Neural crest cell (in vitro differentiated cells): ENCODE data around the gene HIGD2A. TPM values are rescaled to one million over a fixed set of nuclear protein-coding genes. Genes with fewer than 3 reads are reported as not detected.

Experiments
- DNase-seq: peaks from one replicate; pipeline ENCODE4 v3.0.0; 2021; ENCODE audit warnings: low read depth, mixed read lengths, low spot score
- H3K27ac Mint-ChIP-seq: one replicate; pipeline ENCODE4 v1.8.0; 2021; ENCODE audit warnings: mild to moderate bottlenecking, mixed read lengths; ENCODE audit not compliant: unreplicated experiment
- H3K27me3 Mint-ChIP-seq: 2 replicates; pipeline ENCODE4 v1.8.0; 2021; ENCODE audit warnings: low read depth, mild to moderate bottlenecking, mixed read lengths
- H3K36me3 Mint-ChIP-seq: 2 replicates; pipeline ENCODE4 v1.8.0; 2021; ENCODE audit warnings: low read depth, mild to moderate bottlenecking, mixed read lengths
- H3K4me1 Mint-ChIP-seq: 2 replicates; pipeline ENCODE4 v1.8.0; 2021; ENCODE audit warnings: mixed read lengths
- H3K4me3 Mint-ChIP-seq: one replicate; pipeline ENCODE4 v1.8.0; 2021; ENCODE audit warnings: mild to moderate bottlenecking, mixed read lengths
- H3K9me3 Mint-ChIP-seq: 2 replicates; pipeline ENCODE4 v1.8.0; 2021; ENCODE audit warnings: mixed read lengths
- long read RNA-seq: library from polyadenylated mRNA; unstranded; transcript quantifications from one replicate; pipeline ENCODE4 v2.0.0, GENCODE V29; 2020
- total RNA-seq: library from RNA; stranded (reverse); gene quantifications from 2 replicates; pipeline ENCODE4 v1.2.1, GENCODE V29; 2021
- TF ChIP-seq, protein P1 (sequence below): fragments of 200-600 bp; sonication (generic); conservative IDR thresholded peaks from 2 replicates; pipeline ENCODE4 v1.5.0; 2021; ENCODE audit warnings: antibody characterized with exemption, mild to moderate bottlenecking

HIGD2A gene, protein sequence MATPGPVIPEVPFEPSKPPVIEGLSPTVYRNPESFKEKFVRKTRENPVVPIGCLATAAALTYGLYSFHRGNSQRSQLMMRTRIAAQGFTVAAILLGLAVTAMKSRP
- total RNA-seq, result 91.2 and 92.5 TPM in 2 replicates
- long read RNA-seq, transcript HIGD2A-201 (2 exons, 668 nt), result major isoform, 7 of 7 reads
- long read RNA-seq, partial matches to known transcripts, result 0 of 7 reads
- long read RNA-seq, other reads (novel, unspliced or antisense), result 0 of 7 reads

DNA sequence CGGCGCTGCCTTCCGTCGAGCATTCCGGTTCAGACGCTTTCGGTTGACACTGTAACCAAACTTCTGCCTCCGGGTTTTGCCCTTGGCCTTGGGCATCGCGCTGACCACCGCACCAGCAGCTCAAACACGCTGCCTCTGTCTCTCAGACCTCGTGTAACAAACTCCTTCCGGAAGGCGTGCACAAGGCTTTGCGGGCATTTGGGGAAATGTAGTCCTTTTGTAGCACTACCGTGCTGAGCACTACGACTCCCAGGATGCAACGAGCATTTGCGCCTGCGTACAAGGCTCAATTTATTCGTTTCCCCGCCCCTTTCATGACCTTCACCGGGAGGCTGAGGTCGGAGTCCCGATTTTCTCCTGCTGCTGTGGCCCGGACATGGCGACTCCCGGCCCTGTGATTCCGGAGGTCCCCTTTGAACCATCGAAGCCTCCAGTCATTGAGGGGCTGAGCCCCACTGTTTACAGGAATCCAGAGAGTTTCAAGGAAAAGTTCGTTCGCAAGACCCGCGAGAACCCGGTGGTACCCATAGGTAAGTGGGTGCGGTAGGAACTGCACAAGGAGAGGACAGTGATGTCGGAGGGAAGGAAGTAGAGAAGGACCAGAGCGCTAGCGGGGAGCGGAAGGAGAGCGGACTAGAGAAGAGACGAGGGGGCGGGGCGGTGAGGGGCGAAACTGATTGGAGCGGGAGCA is at the start of gene HIGD2A, which contains the start of gene NOP16:
Gene HIGD2A (plus strand): TSS at position 308 of the 691 bp plus-strand sequence. CDS start 69 bp downstream, at position 377.
Gene NOP16 (minus strand): TSS at position 155 of the 691 bp plus-strand sequence. CDS start 59 bp downstream, at position 96.
- Mint-ChIP-seq H3K4me3 (peak within 1 kb of the TSS; percentile 100), H3K27me3 (no peaks in the 10 kb centered on the region), H3K27ac (peak within 1 kb of the TSS; percentile 100), H3K9me3 (no peaks in the 10 kb centered on the region), H3K4me1 (peaks cover 33% of the 10 kb centered on the region), H3K36me3 (peaks cover 4% of the 10 kb centered on the region)
- peak; percentile 98 for DNase-seq
- TF ChIP-seq, protein P1, sequence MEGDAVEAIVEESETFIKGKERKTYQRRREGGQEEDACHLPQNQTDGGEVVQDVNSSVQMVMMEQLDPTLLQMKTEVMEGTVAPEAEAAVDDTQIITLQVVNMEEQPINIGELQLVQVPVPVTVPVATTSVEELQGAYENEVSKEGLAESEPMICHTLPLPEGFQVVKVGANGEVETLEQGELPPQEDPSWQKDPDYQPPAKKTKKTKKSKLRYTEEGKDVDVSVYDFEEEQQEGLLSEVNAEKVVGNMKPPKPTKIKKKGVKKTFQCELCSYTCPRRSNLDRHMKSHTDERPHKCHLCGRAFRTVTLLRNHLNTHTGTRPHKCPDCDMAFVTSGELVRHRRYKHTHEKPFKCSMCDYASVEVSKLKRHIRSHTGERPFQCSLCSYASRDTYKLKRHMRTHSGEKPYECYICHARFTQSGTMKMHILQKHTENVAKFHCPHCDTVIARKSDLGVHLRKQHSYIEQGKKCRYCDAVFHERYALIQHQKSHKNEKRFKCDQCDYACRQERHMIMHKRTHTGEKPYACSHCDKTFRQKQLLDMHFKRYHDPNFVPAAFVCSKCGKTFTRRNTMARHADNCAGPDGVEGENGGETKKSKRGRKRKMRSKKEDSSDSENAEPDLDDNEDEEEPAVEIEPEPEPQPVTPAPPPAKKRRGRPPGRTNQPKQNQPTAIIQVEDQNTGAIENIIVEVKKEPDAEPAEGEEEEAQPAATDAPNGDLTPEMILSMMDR, result no peak

DNA sequence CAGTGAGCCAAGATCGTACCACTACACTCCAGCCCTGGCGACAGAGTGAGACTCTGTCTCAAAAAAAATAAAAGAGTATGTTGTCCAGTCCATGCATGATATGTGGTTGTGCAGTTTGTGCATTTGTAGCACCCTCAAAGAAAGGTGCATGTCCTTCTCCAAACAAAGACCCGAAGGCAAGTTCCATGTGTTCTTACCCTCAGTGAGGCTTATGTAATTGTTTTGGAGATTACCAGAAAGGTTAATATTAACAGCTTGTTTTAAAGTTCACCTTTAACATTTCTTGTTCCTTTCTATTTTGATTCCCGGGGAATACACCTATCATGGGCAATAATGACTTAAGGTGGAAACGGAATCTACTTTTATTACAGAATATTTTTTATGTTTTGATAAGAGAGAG is 49.2 kb upstream of the HIGD2A start:
- no peak for DNase-seq
- H3K36me3 Mint-ChIP-seq, result peaks cover 23% of the 10 kb centered on the region
- H3K27me3 Mint-ChIP-seq, result no peaks in the 10 kb centered on the region
- TF ChIP-seq, protein P1, result no peak
- H3K4me1 Mint-ChIP-seq, result no peaks in the 10 kb centered on the region
- no peak overlapping the region for H3K4me3 Mint-ChIP-seq
- H3K9me3 Mint-ChIP-seq, result no peaks in the 10 kb centered on the region
- no peak overlapping the region for H3K27ac Mint-ChIP-seq

DNA sequence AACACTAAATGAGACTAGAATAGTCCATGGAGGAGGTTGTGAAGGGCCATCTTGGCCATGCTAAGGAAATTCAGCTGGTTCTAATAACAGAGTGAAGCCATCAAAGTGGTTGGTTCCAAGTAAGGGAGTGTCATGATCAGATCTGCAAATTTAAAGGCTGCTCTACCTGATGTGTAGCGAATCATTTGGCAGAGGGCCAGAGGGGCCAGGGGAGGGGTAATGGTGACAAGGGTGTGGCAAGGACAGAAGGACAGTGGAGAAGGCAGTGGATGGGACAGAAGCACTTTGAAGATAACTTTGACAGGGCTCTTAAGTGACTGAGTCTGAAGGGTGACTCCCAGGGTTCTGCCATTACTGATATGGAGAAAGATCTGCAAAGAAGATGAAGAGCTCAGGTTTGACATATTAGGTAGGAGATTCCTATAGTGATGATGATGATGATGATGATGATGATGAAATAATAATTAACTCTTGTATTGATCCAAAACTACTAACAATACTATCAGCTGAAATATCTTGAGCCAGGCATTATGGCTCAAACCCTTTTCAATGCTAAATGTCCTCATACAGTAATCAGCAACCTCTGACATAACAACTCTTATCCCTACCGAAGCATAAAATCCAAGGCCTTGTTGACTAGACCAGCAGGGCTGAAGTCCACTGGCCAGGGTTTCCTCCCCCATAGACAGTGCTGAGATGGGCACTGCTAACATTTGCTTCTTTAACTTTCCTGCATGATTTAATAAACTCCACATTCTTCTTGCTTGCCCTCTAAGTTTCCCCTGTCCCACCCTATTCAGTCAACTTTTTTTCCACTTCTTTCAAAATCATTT is 47.0 kb upstream of the HIGD2A start:
- Mint-ChIP-seq H3K27me3 (no peaks in the 10 kb centered on the region), H3K36me3 (peaks cover 23% of the 10 kb centered on the region), H3K27ac (no peak overlapping the region), H3K4me1 (no peaks in the 10 kb centered on the region), H3K9me3 (no peaks in the 10 kb centered on the region), H3K4me3 (no peak overlapping the region)
- TF ChIP-seq, protein P1, result no peak
- no peak for DNase-seq

DNA sequence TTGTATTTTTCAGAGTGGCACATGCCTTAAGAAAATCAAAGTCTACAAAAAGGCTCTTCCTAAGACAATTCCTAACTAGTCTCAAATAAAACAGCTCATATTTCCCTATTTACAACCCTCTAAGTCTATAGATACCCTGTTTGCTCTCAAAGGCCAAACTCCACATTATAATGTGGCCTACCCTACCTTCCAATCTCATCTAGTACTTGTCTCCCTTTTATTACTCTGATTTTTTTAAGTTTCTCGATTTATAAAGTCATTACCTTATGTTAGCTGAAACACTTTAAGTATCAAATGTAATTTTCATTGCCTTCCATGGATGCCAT is 46.4 kb upstream of the HIGD2A start:
- Mint-ChIP-seq H3K4me1 (no peaks in the 10 kb centered on the region), H3K27me3 (no peaks in the 10 kb centered on the region), H3K36me3 (peaks cover 23% of the 10 kb centered on the region), H3K4me3 (no peak overlapping the region), H3K9me3 (no peaks in the 10 kb centered on the region), H3K27ac (no peak overlapping the region)
- no peak for DNase-seq
- TF ChIP-seq, protein P1, result no peak

DNA sequence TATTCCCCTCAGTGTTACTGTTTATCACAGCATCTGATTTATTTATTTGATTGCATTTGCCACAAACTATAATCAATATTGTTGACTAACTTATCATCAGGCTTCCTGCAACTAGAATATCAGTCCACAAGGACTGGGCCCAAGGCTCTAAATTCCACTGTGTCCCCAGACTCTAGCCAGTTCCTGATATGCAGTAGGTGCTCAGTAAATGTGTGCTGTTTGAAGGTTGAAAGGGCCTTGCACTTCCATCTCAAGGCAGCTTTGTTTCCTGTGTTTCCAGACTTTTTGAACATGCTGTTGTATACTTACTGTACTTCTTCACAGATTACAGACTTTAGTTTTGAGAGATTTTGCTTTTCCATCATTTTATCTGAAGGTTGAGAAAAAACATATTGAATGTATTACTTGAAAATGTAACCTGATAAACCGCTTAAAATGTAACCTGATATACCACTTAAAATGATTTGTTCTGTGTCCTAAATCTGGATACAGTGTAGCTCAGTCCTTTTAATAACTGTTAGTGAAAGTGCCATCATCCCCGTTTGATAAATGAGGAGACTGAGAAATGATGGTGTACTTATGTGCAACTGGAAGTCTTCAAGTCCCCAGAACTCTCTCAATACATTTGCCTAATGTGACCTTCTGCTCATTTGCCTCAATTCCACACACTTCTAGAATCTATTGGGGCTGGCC is 45.6 kb upstream of the HIGD2A start:
- TF ChIP-seq, protein P1, result no peak
- Mint-ChIP-seq H3K27me3 (no peaks in the 10 kb centered on the region), H3K36me3 (peaks cover 25% of the 10 kb centered on the region), H3K4me1 (no peaks in the 10 kb centered on the region), H3K27ac (no peak overlapping the region), H3K9me3 (no peaks in the 10 kb centered on the region), H3K4me3 (no peak overlapping the region)
- DNase-seq, result no peak
